Peyer's patch (tissue), 4 donors: ENCODE data around the gene EDARADD.

Source experiments
- POLR2A ChIP-seq, 2 donors: fragments of 450-650 bp; IDR thresholded peaks; one replicate each; pipeline ENCODE4 v1.5.1; 2017; ENCODE audit warnings: antibody characterized with exemption in 2 of 2, mild to moderate bottlenecking in 2 of 2, moderate library complexity in 2 of 2
- TF ChIP-seq, protein P1 (sequence below), 6 experiments: fragments of 450-650 bp in 4 of 6; fragments of 200-600 bp in 2 of 6; sonication (generic) in 1 of 6; IDR thresholded peaks; one replicate each; pipeline ENCODE4 v1.5.1; 2017 to 2019; ENCODE audit warnings: antibody characterized with exemption in 6 of 6, mild to moderate bottlenecking in 3 of 6, moderate library complexity in 1 of 6

DNA sequence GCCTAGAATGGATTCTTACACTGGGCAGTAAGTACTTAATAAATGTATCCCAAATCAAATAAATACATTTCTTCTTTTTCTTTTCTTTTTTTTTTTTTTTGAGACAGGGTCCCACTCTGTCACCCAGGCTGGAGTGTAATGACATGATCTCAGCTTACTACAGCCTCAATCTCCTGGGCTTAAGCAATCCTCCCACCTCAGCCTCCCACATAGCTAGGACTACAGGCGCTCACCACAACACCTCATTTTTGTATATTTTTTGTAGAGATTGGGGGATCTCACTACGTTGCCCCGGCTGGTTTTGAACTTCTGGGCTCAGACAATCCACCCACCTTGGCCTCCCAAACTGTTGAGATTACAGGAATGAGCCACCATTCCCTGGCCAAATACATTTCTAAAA is 66.0 kb downstream of the EDARADD start:
- TF ChIP-seq, protein P1, sequence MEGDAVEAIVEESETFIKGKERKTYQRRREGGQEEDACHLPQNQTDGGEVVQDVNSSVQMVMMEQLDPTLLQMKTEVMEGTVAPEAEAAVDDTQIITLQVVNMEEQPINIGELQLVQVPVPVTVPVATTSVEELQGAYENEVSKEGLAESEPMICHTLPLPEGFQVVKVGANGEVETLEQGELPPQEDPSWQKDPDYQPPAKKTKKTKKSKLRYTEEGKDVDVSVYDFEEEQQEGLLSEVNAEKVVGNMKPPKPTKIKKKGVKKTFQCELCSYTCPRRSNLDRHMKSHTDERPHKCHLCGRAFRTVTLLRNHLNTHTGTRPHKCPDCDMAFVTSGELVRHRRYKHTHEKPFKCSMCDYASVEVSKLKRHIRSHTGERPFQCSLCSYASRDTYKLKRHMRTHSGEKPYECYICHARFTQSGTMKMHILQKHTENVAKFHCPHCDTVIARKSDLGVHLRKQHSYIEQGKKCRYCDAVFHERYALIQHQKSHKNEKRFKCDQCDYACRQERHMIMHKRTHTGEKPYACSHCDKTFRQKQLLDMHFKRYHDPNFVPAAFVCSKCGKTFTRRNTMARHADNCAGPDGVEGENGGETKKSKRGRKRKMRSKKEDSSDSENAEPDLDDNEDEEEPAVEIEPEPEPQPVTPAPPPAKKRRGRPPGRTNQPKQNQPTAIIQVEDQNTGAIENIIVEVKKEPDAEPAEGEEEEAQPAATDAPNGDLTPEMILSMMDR (IDR thresholded peaks at IDR 0.05): no peak
- no peak for TF ChIP-seq POLR2A (IDR thresholded peaks at IDR 0.05)
